OCI-LY1 (cell line): ENCODE measurements around the gene NUP50.

Experiments used
- H2AFZ ChIP-seq: fragments of 200-600 bp; sonication (generic), shearing (Covaris generic); 2 replicates; pipeline ENCODE4 v1.6.0; 2014; ENCODE audit warnings: antibody characterized with exemption, mild to moderate bottlenecking, low read length
- H3F3A ChIP-seq: fragments of 200-600 bp; sonication (generic), shearing (Covaris generic); 2 replicates; pipeline ENCODE4 v1.6.0; 2014; ENCODE audit warnings: mild to moderate bottlenecking, antibody characterized with exemption, low read length, moderate library complexity; ENCODE audit not compliant: insufficient read depth
- H3K27ac ChIP-seq: fragments of 200-600 bp; sonication (generic); 2 replicates; pipeline ENCODE4 v1.5.1; 2014; ENCODE audit warnings: low read length, mixed run types, mild to moderate bottlenecking, low read depth; ENCODE audit not compliant: poor library complexity, severe bottlenecking
- H3K27me3 ChIP-seq: fragments of 200-600 bp; sonication (generic); 2 replicates; pipeline ENCODE4 v1.6.0; 2014; ENCODE audit warnings: antibody characterized with exemption, mild to moderate bottlenecking, low read length, moderate library complexity; ENCODE audit not compliant: insufficient read depth
- H3K36me3 ChIP-seq: fragments of 200-600 bp; sonication (generic); 2 replicates; pipeline ENCODE4 v1.6.1; 2014; ENCODE audit warnings: mild to moderate bottlenecking, antibody characterized with exemption, low read length, moderate library complexity, mixed read lengths; ENCODE audit not compliant: insufficient read depth
- H3K4me1 ChIP-seq: fragments of 200-600 bp; sonication (generic); 2 replicates; pipeline ENCODE4 v1.5.1; 2014; ENCODE audit warnings: mild to moderate bottlenecking, low read length, moderate library complexity; ENCODE audit not compliant: insufficient read depth, severe bottlenecking
- H3K4me2 ChIP-seq: fragments of 200-600 bp; sonication (generic), shearing (Covaris generic); 2 replicates; pipeline ENCODE4 v1.6.1; 2014; ENCODE audit warnings: low read length
- H3K4me3 ChIP-seq: fragments of 200-600 bp; sonication (generic); 2 replicates; pipeline ENCODE4 v1.5.1; 2014; ENCODE audit warnings: low read length, low read depth, mild to moderate bottlenecking, mixed read lengths; ENCODE audit not compliant: poor library complexity, severe bottlenecking
- H3K79me2 ChIP-seq: fragments of 200-600 bp; shearing (Covaris generic); 2 replicates; pipeline ENCODE4 v1.6.1; 2016; ENCODE audit warnings: mixed run types, low read length, mixed read lengths; ENCODE audit not compliant: insufficient read depth
- H3K9ac ChIP-seq: fragments of 200-600 bp; sonication (generic), shearing (Covaris generic); 2 replicates; pipeline ENCODE4 v1.6.1; 2014; ENCODE audit warnings: mild to moderate bottlenecking, low read length, mixed read lengths
- H3K9me2 ChIP-seq: fragments of 200-600 bp; sonication (generic), shearing (Covaris generic); 2 replicates; pipeline ENCODE4 v1.6.1; 2014; ENCODE audit warnings: low read depth, mild to moderate bottlenecking, low read length, mixed read lengths
- H3K9me3 ChIP-seq: fragments of 200-600 bp; shearing (Covaris generic); 2 replicates; pipeline ENCODE4 v1.6.1; 2014; ENCODE audit warnings: low read length, mixed read lengths
- H4K20me1 ChIP-seq: fragments of 200-600 bp; sonication (generic), shearing (Covaris generic); 2 replicates; pipeline ENCODE4 v1.6.0; 2016; ENCODE audit warnings: mild to moderate bottlenecking, low read length; ENCODE audit not compliant: insufficient read depth
- EZH2 ChIP-seq: fragments of 200-600 bp; sonication (generic), shearing (Covaris generic); IDR thresholded peaks from 2 replicates; pipeline ENCODE4 v1.8.0; 2017; ENCODE audit warnings: borderline replicate concordance, mixed run types, mild to moderate bottlenecking, antibody characterized with exemption, low read length, moderate library complexity, mixed read lengths
- TF ChIP-seq, protein P1 (sequence below): fragments of 200-600 bp; sonication (generic), shearing (Covaris generic); IDR thresholded peaks from 2 replicates; pipeline ENCODE4 v1.5.1; 2017; ENCODE audit warnings: mild to moderate bottlenecking, antibody characterized with exemption, low read length, moderate library complexity, mixed read lengths

NUP50 gene

DNA sequence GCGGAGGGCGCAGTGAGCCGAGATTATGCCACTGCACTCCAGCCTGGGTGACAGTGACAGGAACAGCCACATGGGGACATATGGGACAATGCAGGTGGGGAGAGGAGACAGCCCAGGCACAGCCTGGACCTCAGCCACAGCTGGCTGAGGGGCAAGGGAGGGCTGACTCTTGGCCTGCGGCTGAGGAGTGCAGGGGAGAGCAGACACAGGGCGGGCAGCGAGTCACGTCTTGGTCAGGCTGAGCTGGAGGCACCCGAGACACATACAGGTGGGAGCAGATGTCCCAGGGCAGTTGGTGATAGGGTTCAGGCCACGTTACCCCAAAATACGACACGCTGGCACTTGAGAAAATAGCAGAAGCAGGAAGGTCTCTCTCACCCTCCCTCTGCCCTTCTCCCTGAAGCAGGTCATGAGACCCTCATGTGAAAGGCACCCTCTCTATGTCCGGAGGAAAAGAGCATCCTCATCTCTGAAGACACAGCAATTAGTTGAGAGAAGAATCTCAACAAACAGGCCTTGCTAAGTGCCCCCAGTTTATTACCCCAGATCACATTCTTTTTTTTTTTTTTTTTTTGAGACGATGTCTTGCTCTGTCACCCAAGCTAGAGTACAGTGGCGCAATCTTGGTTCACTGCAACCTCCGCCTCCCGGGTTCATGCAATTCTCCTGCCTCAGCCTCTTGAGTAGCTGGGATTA is 66.4 kb downstream of the NUP50 start:
- no peak overlapping the region for H3K9ac ChIP-seq
- H3K4me1 ChIP-seq, result peaks cover 6% of the 10 kb centered on the region
- H3K27ac ChIP-seq, result no peak overlapping the region
- H3K9me2 ChIP-seq, result no peaks in the 10 kb centered on the region
- H3K27me3 ChIP-seq, result no peaks in the 10 kb centered on the region
- TF ChIP-seq EZH2, result no peak
- TF ChIP-seq, protein P1, sequence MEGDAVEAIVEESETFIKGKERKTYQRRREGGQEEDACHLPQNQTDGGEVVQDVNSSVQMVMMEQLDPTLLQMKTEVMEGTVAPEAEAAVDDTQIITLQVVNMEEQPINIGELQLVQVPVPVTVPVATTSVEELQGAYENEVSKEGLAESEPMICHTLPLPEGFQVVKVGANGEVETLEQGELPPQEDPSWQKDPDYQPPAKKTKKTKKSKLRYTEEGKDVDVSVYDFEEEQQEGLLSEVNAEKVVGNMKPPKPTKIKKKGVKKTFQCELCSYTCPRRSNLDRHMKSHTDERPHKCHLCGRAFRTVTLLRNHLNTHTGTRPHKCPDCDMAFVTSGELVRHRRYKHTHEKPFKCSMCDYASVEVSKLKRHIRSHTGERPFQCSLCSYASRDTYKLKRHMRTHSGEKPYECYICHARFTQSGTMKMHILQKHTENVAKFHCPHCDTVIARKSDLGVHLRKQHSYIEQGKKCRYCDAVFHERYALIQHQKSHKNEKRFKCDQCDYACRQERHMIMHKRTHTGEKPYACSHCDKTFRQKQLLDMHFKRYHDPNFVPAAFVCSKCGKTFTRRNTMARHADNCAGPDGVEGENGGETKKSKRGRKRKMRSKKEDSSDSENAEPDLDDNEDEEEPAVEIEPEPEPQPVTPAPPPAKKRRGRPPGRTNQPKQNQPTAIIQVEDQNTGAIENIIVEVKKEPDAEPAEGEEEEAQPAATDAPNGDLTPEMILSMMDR, result no peak
- H3K9me3 ChIP-seq, result no peaks in the 10 kb centered on the region
- no peak overlapping the region for H3K4me2 ChIP-seq
- H3K36me3 ChIP-seq, result no peaks in the 10 kb centered on the region
- H2AFZ ChIP-seq, result no peak overlapping the region
- H3K79me2 ChIP-seq, result no peaks in the 10 kb centered on the region
- no peak overlapping the region for H3K4me3 ChIP-seq
- H4K20me1 ChIP-seq, result no peaks in the 10 kb centered on the region
- no peaks in the 10 kb centered on the region for H3F3A ChIP-seq

DNA sequence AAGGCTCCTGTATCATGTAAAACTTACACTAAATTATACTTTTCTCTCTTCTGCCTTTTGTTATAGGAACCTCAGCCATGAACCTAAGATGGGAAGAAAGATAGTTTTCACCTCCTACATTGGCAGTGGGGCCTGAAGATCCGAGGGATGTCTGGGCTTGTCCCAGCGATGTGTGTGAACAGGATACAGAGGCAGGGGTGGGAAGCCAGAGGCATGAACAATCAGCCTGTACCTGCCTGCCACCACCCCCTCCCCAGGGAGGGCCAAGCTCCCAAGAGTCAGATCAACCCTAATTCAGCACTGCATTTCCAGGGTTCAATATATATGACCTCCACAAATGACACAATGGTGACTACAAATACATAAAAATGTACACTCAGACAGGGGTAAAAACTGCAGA is 67.6 kb downstream of the NUP50 start:
- no peak overlapping the region for H3K4me2 ChIP-seq
- H3K4me1 ChIP-seq, result peaks cover 17% of the 10 kb centered on the region
- H3K9me2 ChIP-seq, result no peaks in the 10 kb centered on the region
- H3K27me3 ChIP-seq, result no peaks in the 10 kb centered on the region
- no peak overlapping the region for H3K27ac ChIP-seq
- no peaks in the 10 kb centered on the region for H3K36me3 ChIP-seq
- H4K20me1 ChIP-seq, result no peaks in the 10 kb centered on the region
- no peak overlapping the region for H3K9ac ChIP-seq
- H3K79me2 ChIP-seq, result no peaks in the 10 kb centered on the region
- H3K4me3 ChIP-seq, result no peak overlapping the region
- no peaks in the 10 kb centered on the region for H3K9me3 ChIP-seq
- H2AFZ ChIP-seq, result no peak overlapping the region
- H3F3A ChIP-seq, result no peaks in the 10 kb centered on the region
- no peak for TF ChIP-seq EZH2
- TF ChIP-seq, protein P1, result no peak

GRCh38 chr22:45233386-45233785 is 69.7 kb downstream of the NUP50 start:
- Histone ChIP-seq H3K27me3 (no peaks in the 10 kb centered on the region), H3K9me3 (no peaks in the 10 kb centered on the region), H2AFZ (no peak overlapping the region), H3F3A (no peaks in the 10 kb centered on the region), H3K27ac (no peak overlapping the region), H3K79me2 (no peaks in the 10 kb centered on the region), H3K4me1 (peaks cover 24% of the 10 kb centered on the region), H3K4me2 (no peak overlapping the region), H3K36me3 (0 out of 2 replicates have a peak, but pooled peaks cover 2% of the 10 kb centered on the region), H3K9ac (no peak overlapping the region), H3K4me3 (no peak overlapping the region), H4K20me1 (no peaks in the 10 kb centered on the region), H3K9me2 (no peaks in the 10 kb centered on the region)
- TF ChIP-seq EZH2, result no peak
- TF ChIP-seq, protein P1, result no peak
